Naive thymus-derived CD8-positive, alpha-beta T cell (primary cell): ENCODE results near the gene LIN54. TPM values are rescaled to one million over a fixed set of nuclear protein-coding genes. Genes with fewer than 3 reads are reported as not detected.
"Not testable (repeated sequence)": the region's sequence is repeated elsewhere in the genome, so short reads cannot be mapped to it uniquely, and the experiment has no call there.

Experiments used
- ATAC-seq, 2 donors: fragments of 150-1000 bp; cut with Tn5 transposase in 1 of 2; sonication (Bioruptor Pico), chemical (Tn5 transposase) in 1 of 2; 1 replicate in 1 of 2; 2 replicates in 1 of 2; pipeline ENCODE4 v1.10.0; 2021; ENCODE audit warnings: mild to moderate bottlenecking in 2 of 2, moderate library complexity in 2 of 2
- POLR2A ChIA-PET: fragments of 350-600 bp; sonication (Branson Sonifier 250); formaldehyde crosslinking; loops from one replicate; lab custom pipeline; 2021; ENCODE audit warnings: antibody characterized with exemption; lab: Charles Lee
- DNase-seq, 10 donors: peaks; one replicate each; pipeline versions ENCODE4 v3.0.0 to v3.0.0-alpha.2; 2020 to 2022
- H3K27ac Mint-ChIP-seq, 10 donors: one replicate each; pipeline ENCODE4 v1.8.0; 2020 to 2022; ENCODE audit warnings: mild to moderate bottlenecking in 10 of 10, mixed read lengths in 10 of 10, moderate library complexity in 4 of 10, inconsistent platforms in 1 of 10
- H3K27me3 Mint-ChIP-seq, 5 donors: one replicate each; pipeline ENCODE4 v1.8.0; 2021 to 2022; ENCODE audit warnings: mixed read lengths in 5 of 5
- H3K36me3 Mint-ChIP-seq, 3 donors: one replicate each; pipeline ENCODE4 v1.8.0; 2020 to 2022; ENCODE audit warnings: mixed read lengths in 3 of 3, mild to moderate bottlenecking in 2 of 3, inconsistent platforms in 1 of 3
- H3K4me1 Mint-ChIP-seq, 4 donors: one replicate each; pipeline ENCODE4 v1.8.0; 2021 to 2022; ENCODE audit warnings: mixed read lengths in 4 of 4
- H3K4me3 Mint-ChIP-seq, 10 donors: one replicate each; pipeline ENCODE4 v1.8.0; 2020 to 2022; ENCODE audit warnings: mild to moderate bottlenecking in 10 of 10, mixed read lengths in 10 of 10, moderate library complexity in 6 of 10, inconsistent platforms in 1 of 10
- H3K9me3 Mint-ChIP-seq, 9 donors: one replicate each; pipeline ENCODE4 v1.8.0; 2020 to 2022; ENCODE audit warnings: mixed read lengths in 9 of 9, mild to moderate bottlenecking in 3 of 9, inconsistent platforms in 1 of 9, moderate library complexity in 1 of 9
- polyA plus RNA-seq, 3 donors: library from polyadenylated mRNA; unstranded; fragments of 300-500 nt; fragmentation: Illumina TruSeq; gene quantifications; one replicate each; pipeline ENCODE4 v1.2.3, GENCODE V29; 2021
- total RNA-seq, 8 experiments: library from RNA in 2 of 8; stranded (reverse) in 2 of 8; gene quantifications; one replicate each; pipeline ENCODE4 v1.2.3 and lab custom pipeline; 2021 to 2026

LIN54 gene
- total and polyA plus RNA-seq, 5 experiments from 2014 or later, result 9.4 to 24.1 (median 10.7) TPM

GRCh38 chr4:83010111-83010521, 507 bp downstream of the LIN54 start:
- peaks cover 29 to 65% (median 61%) of the 10 kb centered on the region in 4 donors for H3K4me1 Mint-ChIP-seq
- H3K9me3 Mint-ChIP-seq, result no peaks in the 10 kb centered on the region
- ATAC-seq (peak in 1 of 2 donors; percentile 6), DNase-seq (peak in 6 of 10 donors; percentile 13 to 40 (median 24))
- POLR2A ChIA-PET, result interaction anchor here (1.3 to 5.5 kb wide), 8 partner anchors 25 to 636 kb away, joined by 5 to 65 read pairs (median 6); partner anchors contain the start of genes COPS4, COQ2, HELQ and HNRNPD
- H3K36me3 Mint-ChIP-seq, result peaks cover 0 to 8% (median 0%) of the 10 kb centered on the region in 3 donors
- peak overlapping the region; percentile 93 to 98 (median 97) for H3K4me3 Mint-ChIP-seq
- peak overlapping the region; percentile 91 to 99 (median 97) for H3K27ac Mint-ChIP-seq
- no peaks in the 10 kb centered on the region for H3K27me3 Mint-ChIP-seq

DNA sequence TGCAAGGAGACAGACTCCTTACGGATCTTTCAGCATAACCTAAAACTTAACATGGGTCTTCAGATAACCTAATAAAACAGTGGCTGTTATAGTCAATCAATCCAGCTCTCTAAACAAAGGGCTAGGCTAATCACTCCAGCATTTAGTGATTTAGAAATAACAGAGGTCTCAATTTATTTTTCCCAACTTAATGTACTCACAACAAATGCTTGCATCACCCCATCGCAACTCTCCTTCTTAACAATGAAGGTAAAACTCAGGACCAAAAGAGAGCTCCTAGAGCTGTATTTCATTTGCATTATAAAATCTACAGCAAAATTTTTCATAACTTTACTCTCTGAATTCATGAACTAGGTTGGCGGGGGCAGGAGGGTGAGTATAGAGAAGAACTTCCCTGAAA, 1.1 kb downstream of the LIN54 start:
- Mint-ChIP-seq H3K36me3 (peaks cover 0 to 8% (median 0%) of the 10 kb centered on the region in 3 donors), H3K9me3 (no peaks in the 10 kb centered on the region), H3K4me3 (peak overlapping the region; percentile 93 to 98 (median 97)), H3K27me3 (no peaks in the 10 kb centered on the region), H3K4me1 (peaks cover 29 to 65% (median 61%) of the 10 kb centered on the region in 4 donors), H3K27ac (peak overlapping the region; percentile 91 to 99 (median 97))
- POLR2A ChIA-PET, result interaction anchor here (1.4 to 5.5 kb wide), 5 partner anchors 15 to 446 kb away, joined by 3 to 65 read pairs (median 8); partner anchors contain the start of genes COPS4, COQ2, HELQ and MRPS18C
- ATAC-seq (no peak), DNase-seq (no peak)

DNA sequence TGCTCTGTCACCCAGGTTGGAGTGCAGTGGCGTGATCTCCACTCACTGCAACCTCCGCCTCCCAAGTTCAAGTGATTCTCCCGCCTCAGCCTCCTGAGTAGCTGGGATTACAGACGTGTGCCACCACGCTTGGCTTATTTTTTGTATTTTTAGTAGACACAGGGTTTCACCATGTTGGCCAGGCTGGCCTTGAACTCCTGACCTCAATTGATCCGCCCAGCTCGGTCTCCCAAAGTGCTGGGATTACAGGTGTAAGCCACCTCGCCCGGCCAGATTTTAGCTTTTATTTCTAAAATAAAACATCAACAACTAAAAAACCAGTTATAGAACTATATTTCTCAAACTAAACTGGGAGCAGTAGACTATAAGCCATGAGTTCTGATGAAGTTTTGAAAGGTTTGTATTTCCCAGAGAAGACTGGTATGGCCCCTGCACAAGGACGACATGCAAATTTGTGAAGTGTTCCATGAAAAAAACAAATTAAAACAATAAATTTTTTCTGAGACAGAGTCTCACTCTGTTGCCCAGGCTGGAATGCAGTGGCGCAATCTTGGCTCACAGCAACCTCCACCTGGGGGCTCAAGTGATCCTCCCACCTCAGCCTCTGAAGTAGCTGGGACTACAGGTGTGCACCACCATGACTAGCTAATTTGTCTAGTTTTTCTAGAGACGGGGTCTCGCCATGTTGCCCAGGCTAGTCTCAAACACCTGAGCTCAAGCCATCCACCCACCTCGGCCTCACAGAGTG, 7.4 kb downstream of the LIN54 start:
- POLR2A ChIA-PET, result interaction anchor here (0.6 to 0.7 kb wide), 2 partner anchors 71 to 282 kb away, joined by 3 to 4 read pairs; no protein-coding TSS in a partner anchor
- ATAC-seq, H3K27me3 Mint-ChIP-seq, H3K27ac Mint-ChIP-seq, H3K4me3 Mint-ChIP-seq, H3K9me3 Mint-ChIP-seq, DNase-seq: not testable (repeated sequence)
- H3K4me1 Mint-ChIP-seq, result peaks cover 19 to 52% (median 32%) of the 10 kb centered on the region in 4 donors
- H3K36me3 Mint-ChIP-seq, result peaks cover 0 to 26% (median 3%) of the 10 kb centered on the region in 3 donors

- ATAC-seq (no peak), DNase-seq (no peak)
- peaks cover 0 to 27% (median 3%) of the 10 kb centered on the region in 3 donors for H3K36me3 Mint-ChIP-seq
- no peak overlapping the region for H3K4me3 Mint-ChIP-seq
- no peaks in the 10 kb centered on the region for H3K9me3 Mint-ChIP-seq
- POLR2A ChIA-PET, result no interaction called here
- H3K4me1 Mint-ChIP-seq, result peaks cover 14 to 46% (median 26%) of the 10 kb centered on the region in 4 donors
- H3K27me3 Mint-ChIP-seq, result no peaks in the 10 kb centered on the region
- peak overlapping the region in 1 of 10 donors; percentile 29 for H3K27ac Mint-ChIP-seq
Observed at GRCh38 chr4:83002329-83002728, 8.3 kb downstream of the LIN54 start.

- Mint-ChIP-seq H3K27ac (no peak overlapping the region), H3K9me3 (no peaks in the 10 kb centered on the region), H3K36me3 (peaks cover 0 to 26% (median 3%) of the 10 kb centered on the region in 3 donors), H3K27me3 (no peaks in the 10 kb centered on the region), H3K4me1 (peaks cover 12 to 35% (median 21%) of the 10 kb centered on the region in 4 donors), H3K4me3 (no peak overlapping the region)
- DNase-seq, result no peak
- no peak for ATAC-seq
- POLR2A ChIA-PET, result no interaction called here
Observed at GRCh38 chr4:82998898-82999297, 11.7 kb downstream of the LIN54 start.

DNA sequence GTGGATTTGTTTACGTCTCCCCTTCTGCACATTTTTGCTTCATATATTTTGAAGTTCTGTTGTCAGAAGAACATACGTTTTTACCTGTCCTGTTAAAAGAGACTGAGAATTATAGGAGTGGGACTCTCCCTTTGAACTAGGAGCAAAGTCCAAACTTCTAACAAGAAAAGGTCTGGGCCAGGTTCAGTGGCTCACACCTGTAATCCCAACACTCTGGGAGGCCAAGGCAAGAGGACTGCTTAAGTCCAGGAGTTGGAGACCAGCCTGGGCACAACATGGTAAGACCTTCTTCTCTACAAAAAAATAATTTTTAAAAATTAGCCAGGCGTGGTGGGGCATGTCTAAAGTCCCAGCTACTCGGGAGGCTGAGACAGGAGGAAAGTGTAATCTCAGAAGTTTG, 15.8 kb downstream of the LIN54 start:
- Mint-ChIP-seq H3K27ac (no peak overlapping the region), H3K9me3 (no peaks in the 10 kb centered on the region), H3K36me3 (peaks cover 0 to 21% (median 3%) of the 10 kb centered on the region in 3 donors), H3K4me1 (peaks cover 12 to 28% (median 18%) of the 10 kb centered on the region in 4 donors), H3K27me3 (no peaks in the 10 kb centered on the region), H3K4me3 (no peak overlapping the region)
- ATAC-seq (no peak), DNase-seq (no peak)
- POLR2A ChIA-PET, result interaction anchor here (0.7 kb wide), 1 partner anchor 14 kb away, joined by 3 read pairs; no protein-coding TSS in a partner anchor

DNA sequence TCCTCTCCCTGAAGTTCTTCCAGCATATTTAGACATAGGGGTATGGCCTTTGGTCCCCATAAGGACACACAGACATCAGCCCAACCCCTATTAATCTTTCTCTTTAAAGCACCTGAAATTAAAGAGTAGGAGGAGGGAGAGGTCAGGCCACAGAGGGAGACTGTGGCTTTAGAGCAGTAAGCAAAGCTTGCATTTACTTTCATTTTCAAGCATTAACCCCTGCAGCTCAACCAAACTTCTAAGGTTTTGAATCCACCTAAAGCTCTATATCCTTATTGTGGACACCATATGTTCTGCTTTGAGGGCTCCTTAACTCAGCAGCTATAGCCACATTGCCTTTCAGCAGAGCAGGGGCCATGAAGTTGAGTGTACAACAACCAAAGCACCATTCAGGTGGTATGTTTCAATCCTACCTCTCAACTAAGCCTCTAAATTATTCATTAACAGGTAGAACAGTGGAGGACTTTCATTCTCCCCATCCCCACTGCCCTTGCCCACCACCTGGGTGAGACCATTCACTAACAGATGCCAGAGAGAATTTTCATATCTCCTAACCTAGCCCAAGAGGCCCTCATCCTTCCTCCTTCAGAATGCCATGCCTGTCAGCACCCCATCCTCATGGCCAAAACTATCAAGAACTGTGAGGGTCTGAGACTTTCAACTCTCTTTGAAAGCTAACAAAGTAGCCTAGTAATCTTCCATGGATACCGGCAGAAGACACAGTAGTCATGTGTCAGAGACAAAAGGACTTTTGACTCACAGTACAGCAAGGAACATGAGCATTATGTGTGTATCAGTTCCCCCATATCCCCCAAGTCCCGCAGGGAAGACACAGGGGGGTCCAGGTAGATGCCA, 20.8 kb downstream of the LIN54 start:
- peak in 2 of 10 donors; percentile 0 to 38 for DNase-seq
- no peaks in the 10 kb centered on the region for H3K27me3 Mint-ChIP-seq
- peak overlapping the region; percentile 63 to 91 (median 82) for H3K27ac Mint-ChIP-seq
- H3K4me3 Mint-ChIP-seq, result peak overlapping the region; percentile 29 to 74 (median 56)
- POLR2A ChIA-PET, result no interaction called here
- peaks cover 0 to 10% (median 6%) of the 10 kb centered on the region in 3 donors for H3K36me3 Mint-ChIP-seq
- ATAC-seq, result peak; percentile 79 to 86
- H3K9me3 Mint-ChIP-seq, result no peaks in the 10 kb centered on the region
- H3K4me1 Mint-ChIP-seq, result peaks cover 12 to 27% (median 20%) of the 10 kb centered on the region in 4 donors

- Mint-ChIP-seq H3K27me3 (no peaks in the 10 kb centered on the region), H3K36me3 (peaks cover 0 to 21% (median 11%) of the 10 kb centered on the region in 3 donors), H3K4me3 (no peak overlapping the region), H3K27ac (peak overlapping the region in 2 of 10 donors; percentile 41 to 87), H3K4me1 (peaks cover 14 to 34% (median 23%) of the 10 kb centered on the region in 4 donors), H3K9me3 (no peaks in the 10 kb centered on the region)
- POLR2A ChIA-PET, result no interaction called here
- DNase-seq, result no peak
- ATAC-seq, result no peak
Observed at GRCh38 chr4:82988323-82988832, 22.2 kb downstream of the LIN54 start.

- Mint-ChIP-seq H3K36me3 (peaks cover 0 to 27% (median 12%) of the 10 kb centered on the region in 3 donors), H3K4me1 (peaks cover 14 to 34% (median 23%) of the 10 kb centered on the region in 4 donors)
- ATAC-seq, H3K27me3 Mint-ChIP-seq, POLR2A ChIA-PET, H3K4me3 Mint-ChIP-seq, DNase-seq, H3K27ac Mint-ChIP-seq, H3K9me3 Mint-ChIP-seq: not testable (repeated sequence)
Observed at GRCh38 chr4:82987519-82987918, 23.1 kb downstream of the LIN54 start.

DNA sequence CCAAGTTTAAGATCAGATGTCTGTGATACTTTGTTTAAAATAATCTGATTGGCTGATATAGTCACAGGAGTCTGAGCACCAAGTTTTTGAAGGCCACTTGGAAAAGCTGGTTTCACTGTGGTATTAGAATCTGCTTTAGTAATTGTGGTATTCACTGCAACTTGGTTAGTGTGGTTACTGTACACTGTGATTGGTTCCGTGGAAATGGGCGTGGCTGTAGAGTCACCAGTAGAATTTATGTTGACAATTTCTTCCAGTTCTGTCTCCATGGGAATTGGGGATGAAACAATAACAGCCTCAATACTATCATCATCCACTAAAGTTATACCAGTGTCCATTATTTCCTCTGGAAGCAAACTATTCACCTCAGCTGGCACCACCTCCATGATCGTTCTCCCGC, 26.2 kb downstream of the LIN54 start:
- POLR2A ChIA-PET, result no interaction called here

DNA sequence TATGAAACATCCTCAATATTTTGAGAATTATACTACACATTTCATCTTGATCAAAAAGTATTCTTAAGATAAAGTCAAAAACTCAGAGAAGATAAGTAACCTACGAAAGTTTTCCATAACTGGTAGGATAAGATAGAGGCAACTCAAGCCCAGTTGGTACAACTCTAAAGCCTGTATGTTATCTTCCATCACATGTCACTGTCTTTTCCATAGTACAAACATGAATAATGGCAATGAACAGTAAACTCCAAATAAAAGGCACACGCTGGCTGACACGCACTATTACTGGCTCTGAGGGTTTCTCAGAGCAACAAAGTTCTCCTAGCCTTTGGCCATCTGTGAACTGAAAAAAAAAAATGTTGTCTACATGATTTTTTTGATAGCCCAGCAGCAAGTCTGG, 27.2 kb downstream of the LIN54 start:
- DNase-seq, result no peak
- no peak for ATAC-seq
- Mint-ChIP-seq H3K4me3 (no peak overlapping the region), H3K4me1 (peaks cover 0 to 13% (median 7%) of the 10 kb centered on the region in 4 donors), H3K27me3 (no peaks in the 10 kb centered on the region), H3K27ac (no peak overlapping the region), H3K36me3 (peaks cover 0 to 40% (median 18%) of the 10 kb centered on the region in 3 donors), H3K9me3 (no peaks in the 10 kb centered on the region)
- POLR2A ChIA-PET, result no interaction called here

More for the DNA sequence above, 26.2 kb downstream of the LIN54 start:
- no peak for DNase-seq
- Mint-ChIP-seq H3K9me3 (no peaks in the 10 kb centered on the region), H3K4me3 (no peak overlapping the region), H3K27me3 (no peaks in the 10 kb centered on the region), H3K27ac (no peak overlapping the region), H3K4me1 (peaks cover 5 to 19% (median 12%) of the 10 kb centered on the region in 4 donors), H3K36me3 (peaks cover 0 to 39% (median 17%) of the 10 kb centered on the region in 3 donors)
- ATAC-seq, result no peak

- Mint-ChIP-seq H3K36me3 (peaks cover 0 to 55% (median 18%) of the 10 kb centered on the region in 3 donors), H3K27me3 (no peaks in the 10 kb centered on the region), H3K27ac (peak overlapping the region in 1 of 10 donors; percentile 15), H3K4me3 (no peak overlapping the region), H3K9me3 (no peaks in the 10 kb centered on the region), H3K4me1 (peaks cover 0 to 9% (median 6%) of the 10 kb centered on the region in 4 donors)
- DNase-seq (no peak), ATAC-seq (no peak)
- POLR2A ChIA-PET, result no interaction called here
Observed at GRCh38 chr4:82981138-82981537, 29.5 kb downstream of the LIN54 start.
